GM19395 (cell line): Measurements from ENCODE around the gene LRRC1.
"Not testable (repeated sequence)": the region's sequence is repeated elsewhere in the genome, so short reads cannot be mapped to it uniquely, and the experiment has no call there.

ENCODE experiments used
- ATAC-seq: cut with Tn5 transposase; IDR thresholded peaks from one replicate; pipeline ENCODE4 v1.9.1; 2021; ENCODE audit warnings: mild to moderate bottlenecking, moderate library complexity; ENCODE audit not compliant: unreplicated experiment

LRRC1 gene

GRCh38 chr6:53794720-53795339, at the start of gene LRRC1:
LRRC1 (plus strand) TSS chr6:53795005; CDS start chr6:53795257, 252 bp downstream.
- ATAC-seq: peak; percentile 69

- no peak for ATAC-seq
Measured at GRCh38 chr6:53746442-53747103, 48.2 kb upstream of the LRRC1 start.

GRCh38 chr6:53750052-53750650, 44.7 kb upstream of the LRRC1 start:
- no peak for ATAC-seq

- ATAC-seq: no peak
Measured at GRCh38 chr6:53751417-53751816, 43.4 kb upstream of the LRRC1 start.

GRCh38 chr6:53752440-53752839, 42.4 kb upstream of the LRRC1 start:
- no peak for ATAC-seq

- no peak for ATAC-seq
Measured at GRCh38 chr6:53752856-53753255, 41.9 kb upstream of the LRRC1 start.

GRCh38 chr6:53754330-53754729, 40.5 kb upstream of the LRRC1 start:
- ATAC-seq: no peak

GRCh38 chr6:53756396-53756795, 38.4 kb upstream of the LRRC1 start:
- no peak for ATAC-seq

GRCh38 chr6:53758496-53758895, 36.3 kb upstream of the LRRC1 start:
- no peak for ATAC-seq

- ATAC-seq: no peak
Measured at GRCh38 chr6:53761036-53761435, 33.8 kb upstream of the LRRC1 start.

- no peak for ATAC-seq
Measured at GRCh38 chr6:53765270-53765669, 29.5 kb upstream of the LRRC1 start.

- ATAC-seq: no peak
Measured at GRCh38 chr6:53766930-53767329, 27.9 kb upstream of the LRRC1 start.

- no peak for ATAC-seq
Measured at GRCh38 chr6:53767941-53768340, 26.9 kb upstream of the LRRC1 start.

- no peak for ATAC-seq
Measured at GRCh38 chr6:53768636-53769035, 26.2 kb upstream of the LRRC1 start.

- no peak for ATAC-seq
Measured at GRCh38 chr6:53770780-53771249, 24.0 kb upstream of the LRRC1 start.

- ATAC-seq: no peak
Measured at GRCh38 chr6:53771785-53772624, 22.8 kb upstream of the LRRC1 start.

- ATAC-seq: no peak
Measured at GRCh38 chr6:53773044-53773696, 21.6 kb upstream of the LRRC1 start.

GRCh38 chr6:53776152-53776551, 18.7 kb upstream of the LRRC1 start:
- ATAC-seq: not testable (repeated sequence)

- not testable (repeated sequence) for ATAC-seq
Measured at GRCh38 chr6:53784991-53785390, 9.8 kb upstream of the LRRC1 start.

- ATAC-seq: no peak
Measured at GRCh38 chr6:53786832-53787231, 8.0 kb upstream of the LRRC1 start.

GRCh38 chr6:53790886-53791285, 3.9 kb upstream of the LRRC1 start:
- no peak for ATAC-seq
